ENCODE data around the gene ADD2.

Gene ADD2

GRCh38 chr2:70771446-70771845 lies 3.4 kb upstream of the ADD2 start:
- no peak overlapping the region for H3K27ac ChIP-seq

DNA sequence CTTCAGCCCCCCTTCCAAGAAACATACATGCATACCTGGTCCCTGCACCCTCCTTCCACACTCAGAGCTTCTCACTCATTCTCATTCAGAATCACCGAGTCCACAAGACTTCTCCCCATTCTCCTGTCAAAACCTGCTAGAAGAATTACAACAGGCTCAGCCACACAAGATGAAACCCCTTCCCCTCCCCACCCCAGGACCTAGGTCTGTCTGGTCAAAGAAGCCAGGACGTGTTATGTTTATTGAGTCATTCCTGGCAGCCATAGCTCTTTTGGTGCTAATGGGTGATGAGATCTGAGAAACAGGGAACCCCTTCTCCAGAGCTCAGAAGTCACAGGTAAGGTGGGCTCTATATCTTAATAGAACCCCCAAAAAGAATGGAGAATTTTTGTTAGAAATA lies 1.4 kb upstream of the ADD2 start:
- no peak overlapping the region for H3K27ac ChIP-seq
- TF ChIP-seq CTCF (IDR thresholded peaks at IDR 0.05) = no peak
- no peak for TF ChIP-seq ZFX (IDR thresholded peaks at IDR 0.05; ENCODE audit: borderline replicate concordance)

More at GRCh38 chr2:70771446-70771845, 3.4 kb upstream of the ADD2 start:
- TF ChIP-seq CTCF (IDR thresholded peaks at IDR 0.05) (no peak), ZFX (IDR thresholded peaks at IDR 0.05; ENCODE audit: borderline replicate concordance) (no peak)

DNA sequence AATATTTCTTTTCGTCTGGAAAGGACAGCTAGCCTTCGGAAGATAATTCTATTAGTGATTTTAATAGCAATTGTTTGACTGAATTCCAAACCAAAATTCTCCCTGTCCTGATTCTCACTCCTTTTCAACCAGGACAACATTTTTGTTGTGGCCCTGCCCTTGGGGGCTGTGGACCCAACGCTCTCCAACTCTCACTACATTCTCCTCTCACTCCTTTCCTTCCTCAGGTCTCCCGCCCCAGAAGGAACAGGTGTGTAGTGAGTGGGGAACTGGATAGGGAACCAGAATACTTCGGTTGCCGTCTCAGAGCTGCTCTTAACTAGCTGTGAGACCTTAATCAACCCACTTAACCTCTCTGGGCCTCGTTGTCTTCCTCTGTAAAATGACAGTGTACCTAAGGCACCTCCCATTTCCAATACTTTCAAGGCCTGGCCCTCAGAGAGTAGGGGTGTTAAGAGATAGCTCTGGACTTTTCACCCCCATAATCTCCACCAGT lies 638 bp upstream of the ADD2 start:
- no peak overlapping the region for H3K27ac ChIP-seq
- TF ChIP-seq ZFX (IDR thresholded peaks at IDR 0.05; ENCODE audit: borderline replicate concordance) (no peak), CTCF (IDR thresholded peaks at IDR 0.05) (no peak)

GRCh38 chr2:70767079-70767698 lies 811 bp downstream of the ADD2 start:
- H3K27ac ChIP-seq = no peak overlapping the region
- no peak for TF ChIP-seq ZFX (IDR thresholded peaks at IDR 0.05; ENCODE audit: borderline replicate concordance)
- no peak for TF ChIP-seq CTCF (IDR thresholded peaks at IDR 0.05)

DNA sequence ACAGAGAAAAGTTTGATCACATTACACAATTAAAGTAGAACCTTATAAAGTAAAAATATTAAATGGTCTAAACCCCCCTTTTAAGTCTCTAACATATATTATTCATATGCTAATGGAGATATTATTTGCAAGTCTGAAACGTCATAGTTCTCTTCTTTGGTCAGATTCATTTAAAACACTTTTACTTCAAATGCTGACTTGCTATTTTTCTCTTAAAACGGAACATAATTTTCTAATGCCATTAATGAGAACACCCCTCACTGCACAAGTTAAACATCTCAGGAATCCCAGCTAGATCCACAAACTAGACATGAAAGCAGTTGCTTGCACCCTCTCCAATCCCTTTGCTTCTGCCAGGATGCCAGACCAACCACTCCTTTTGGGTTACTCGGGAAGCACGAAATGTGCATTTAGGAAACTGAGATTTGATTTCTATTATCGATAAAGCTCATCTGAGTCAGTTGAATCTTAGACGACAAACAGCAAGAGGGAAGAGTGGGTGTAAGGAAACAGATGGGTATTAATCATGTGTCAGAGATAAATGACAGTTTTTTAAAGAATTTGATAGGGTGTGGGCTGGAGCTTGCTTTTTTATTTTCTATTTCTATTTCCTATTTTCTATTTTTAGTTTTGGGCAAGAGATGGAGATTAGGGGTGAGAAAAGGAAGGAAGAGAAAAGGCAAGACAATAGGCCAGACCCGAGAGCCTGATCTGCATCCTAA lies 1.5 kb downstream of the ADD2 start:
- no peak overlapping the region for H3K27ac ChIP-seq
- TF ChIP-seq ZFX (IDR thresholded peaks at IDR 0.05; ENCODE audit: borderline replicate concordance) = no peak
- no peak for TF ChIP-seq CTCF (IDR thresholded peaks at IDR 0.05)

- TF ChIP-seq ZFX (IDR thresholded peaks at IDR 0.05; ENCODE audit: borderline replicate concordance) = no peak
- no peak for TF ChIP-seq CTCF (IDR thresholded peaks at IDR 0.05)
- H3K27ac ChIP-seq = no peak overlapping the region
These were observed 2.5 kb downstream of the ADD2 start for GRCh38 chr2:70765507-70765906.

DNA sequence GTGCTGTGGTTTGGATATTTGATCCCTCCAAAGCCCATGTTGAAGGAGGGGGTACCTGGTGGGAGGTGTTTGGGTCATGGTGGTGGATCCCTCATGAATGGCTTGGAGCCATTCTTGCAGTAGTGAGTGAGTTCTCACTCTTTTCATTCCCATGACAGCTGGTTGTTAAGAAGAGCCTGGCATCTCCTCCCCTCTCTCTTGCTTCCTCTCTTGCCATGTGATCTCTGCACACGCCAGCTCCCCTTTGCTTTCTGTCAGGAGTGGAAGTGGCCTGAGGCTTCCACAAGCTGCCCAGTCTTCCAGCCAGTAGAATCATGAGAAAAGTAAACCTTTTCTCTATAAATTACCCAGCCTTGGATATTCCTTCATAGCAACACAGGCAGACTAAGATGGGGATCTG lies 8.6 kb downstream of the ADD2 start:
- TF ChIP-seq CTCF (IDR thresholded peaks at IDR 0.05) (no peak), ZFX (IDR thresholded peaks at IDR 0.05; ENCODE audit: borderline replicate concordance) (no peak)

More for the DNA sequence above, 8.6 kb downstream of the ADD2 start:
- H3K27ac ChIP-seq = no peak overlapping the region
